ENCODE data around the gene AIFM3. TPM values are rescaled to one million over a fixed set of nuclear protein-coding genes. Genes with fewer than 3 reads are reported as not detected.
"Not testable (repeated sequence)": the region's sequence is repeated elsewhere in the genome, so short reads cannot be mapped to it uniquely, and the experiment has no call there.

AIFM3 gene
- total RNA-seq, 1 donor from 2014 or later = 12.3 TPM

GRCh38 chr22:20968281-20968977 lies 1.4 kb downstream of the AIFM3 start:
- no peak for TF ChIP-seq CTCF (IDR thresholded peaks at IDR 0.05)
- ATAC-seq (peak in 1 of 2 donors; percentile 5), DNase-seq (no peak)
- no peaks in the 10 kb centered on the region for H3K9me3 ChIP-seq
- H3K27me3 ChIP-seq (ENCODE audit: low read depth) = peaks cover 19% of the 10 kb centered on the region
- intact Hi-C loops (cut with DNase I) = no loop called here
- no peak overlapping the region for H3K4me3 ChIP-seq
- H3K27ac ChIP-seq = no peak overlapping the region
- no peaks in the 10 kb centered on the region for H3K36me3 ChIP-seq
- peaks cover 7% of the 10 kb centered on the region for H3K4me1 ChIP-seq

- intact Hi-C loops (cut with DNase I) = no loop called here
- Histone ChIP-seq H3K27me3 (ENCODE audit: low read depth) (no peaks in the 10 kb centered on the region), H3K4me3 (no peak overlapping the region), H3K36me3 (no peaks in the 10 kb centered on the region), H3K4me1 (no peaks in the 10 kb centered on the region), H3K27ac (no peak overlapping the region), H3K9me3 (no peaks in the 10 kb centered on the region)
- ATAC-seq = no peak
- DNase-seq = no peak
- no peak for TF ChIP-seq CTCF (IDR thresholded peaks at IDR 0.05)
These were observed 4.0 kb downstream of the AIFM3 start for GRCh38 chr22:20970939-20971657.

GRCh38 chr22:20972014-20972694 lies 5.1 kb downstream of the AIFM3 start:
- ATAC-seq; intact Hi-C loops (cut with DNase I): not testable (repeated sequence)

GRCh38 chr22:20972933-20973577 lies 6.0 kb downstream of the AIFM3 start:
- no peak for DNase-seq
- H3K9me3 ChIP-seq = no peaks in the 10 kb centered on the region
- no peak overlapping the region for H3K4me3 ChIP-seq
- H3K4me1 ChIP-seq = no peaks in the 10 kb centered on the region
- ATAC-seq = no peak
- H3K36me3 ChIP-seq = no peaks in the 10 kb centered on the region
- intact Hi-C loops (cut with DNase I) = no loop called here
- H3K27me3 ChIP-seq (ENCODE audit: low read depth) = no peaks in the 10 kb centered on the region
- no peak for TF ChIP-seq CTCF (IDR thresholded peaks at IDR 0.05)
- H3K27ac ChIP-seq = no peak overlapping the region

More at GRCh38 chr22:20972014-20972694, 5.1 kb downstream of the AIFM3 start:
- not testable (repeated sequence) for H3K27ac ChIP-seq; H3K4me3 ChIP-seq; H3K4me1 ChIP-seq; DNase-seq; H3K36me3 ChIP-seq; H3K9me3 ChIP-seq; H3K27me3 ChIP-seq (ENCODE audit: low read depth)

DNA sequence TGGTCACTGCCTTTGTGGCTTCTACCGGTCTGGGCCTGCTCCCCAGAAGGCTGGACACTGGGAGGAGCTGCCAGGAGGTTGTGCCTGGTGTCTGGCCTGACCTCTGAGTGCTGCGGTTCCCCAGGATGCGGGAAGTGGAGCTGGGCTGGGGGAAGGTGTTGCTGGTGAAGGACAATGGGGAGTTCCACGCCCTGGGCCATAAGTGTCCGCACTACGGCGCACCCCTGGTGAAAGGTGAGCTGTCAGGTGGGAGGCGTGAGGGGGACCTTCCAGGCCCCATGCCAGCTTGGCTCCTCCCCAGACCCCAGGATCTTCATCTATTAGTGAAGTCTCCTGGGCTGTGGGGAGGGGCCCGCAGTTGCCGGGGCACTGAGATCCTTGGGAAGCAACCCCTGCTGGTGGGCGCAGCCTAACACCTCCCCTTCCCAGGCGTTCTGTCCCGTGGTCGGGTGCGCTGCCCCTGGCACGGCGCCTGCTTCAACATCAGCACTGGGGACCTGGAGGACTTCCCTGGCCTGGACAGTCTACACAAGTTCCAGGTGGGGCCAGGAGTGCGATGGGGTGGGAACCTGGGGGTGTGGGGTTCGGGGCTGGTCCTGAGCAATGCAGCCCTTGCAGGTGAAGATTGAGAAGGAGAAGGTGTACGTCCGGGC lies 6.7 kb downstream of the AIFM3 start:
- Histone ChIP-seq H3K9me3 (peaks cover 2% of the 10 kb centered on the region), H3K4me3 (no peak overlapping the region), H3K27ac (no peak overlapping the region), H3K27me3 (ENCODE audit: low read depth) (no peaks in the 10 kb centered on the region), H3K36me3 (no peaks in the 10 kb centered on the region), H3K4me1 (no peaks in the 10 kb centered on the region)
- no peak for TF ChIP-seq CTCF (IDR thresholded peaks at IDR 0.05)
- DNase-seq = no peak
- intact Hi-C loops (cut with DNase I) = no loop called here
- no peak for ATAC-seq

Measured in lower lobe of right lung (tissue), 2 donors.